ENCODE measurements around the gene SLC9A7.

Gene SLC9A7

GRCh38 chrX:46572340-46572936 is 186.5 kb downstream of the SLC9A7 start:
- H3K4me3 ChIP-seq (ENCODE audit: low read depth, low read length): no peak overlapping the region
- no peak for TF ChIP-seq CTCF (IDR thresholded peaks at IDR 0.05; ENCODE audit: low read depth, low read length)
- TF ChIP-seq MYC (IDR thresholded peaks at IDR 0.05; ENCODE audit: low read depth, low read length): no peak
- TF ChIP-seq POLR2A (IDR thresholded peaks at IDR 0.05; ENCODE audit: extremely low read depth, insufficient read length): no peak
- TF ChIP-seq MAX (IDR thresholded peaks at IDR 0.05; ENCODE audit: low read depth, low read length): no peak
- peak; percentile 13 for DNase-seq (ENCODE audit: low read depth)

- no peak for DNase-seq (ENCODE audit: low read depth)
- no peak overlapping the region for H3K4me3 ChIP-seq (ENCODE audit: low read depth, low read length)
- TF ChIP-seq CTCF (IDR thresholded peaks at IDR 0.05; ENCODE audit: low read depth, low read length) (no peak), MYC (IDR thresholded peaks at IDR 0.05; ENCODE audit: low read depth, low read length) (no peak), POLR2A (IDR thresholded peaks at IDR 0.05; ENCODE audit: extremely low read depth, insufficient read length) (no peak), MAX (IDR thresholded peaks at IDR 0.05; ENCODE audit: low read depth, low read length) (no peak)
These were observed 187.2 kb downstream of the SLC9A7 start for GRCh38 chrX:46571423-46572339.

GRCh38 chrX:46569621-46570020 is 189.3 kb downstream of the SLC9A7 start:
- no peak for TF ChIP-seq MAX (IDR thresholded peaks at IDR 0.05; ENCODE audit: low read depth, low read length)
- TF ChIP-seq MYC (IDR thresholded peaks at IDR 0.05; ENCODE audit: low read depth, low read length): no peak
- no peak for TF ChIP-seq POLR2A (IDR thresholded peaks at IDR 0.05; ENCODE audit: extremely low read depth, insufficient read length)
- no peak for TF ChIP-seq CTCF (IDR thresholded peaks at IDR 0.05; ENCODE audit: low read depth, low read length)

GRCh38 chrX:46567388-46567787 is 191.5 kb downstream of the SLC9A7 start:
- no peak overlapping the region for H3K4me3 ChIP-seq (ENCODE audit: low read depth, low read length)
- DNase-seq (ENCODE audit: low read depth): no peak
- TF ChIP-seq POLR2A (IDR thresholded peaks at IDR 0.05; ENCODE audit: extremely low read depth, insufficient read length) (no peak), CTCF (IDR thresholded peaks at IDR 0.05; ENCODE audit: low read depth, low read length) (no peak), MYC (IDR thresholded peaks at IDR 0.05; ENCODE audit: low read depth, low read length) (no peak), MAX (IDR thresholded peaks at IDR 0.05; ENCODE audit: low read depth, low read length) (no peak)

More at GRCh38 chrX:46569621-46570020, 189.3 kb downstream of the SLC9A7 start:
- no peak overlapping the region for H3K4me3 ChIP-seq (ENCODE audit: low read depth, low read length)
- DNase-seq (ENCODE audit: low read depth): no peak

- peak; percentile 76 for DNase-seq (ENCODE audit: low read depth)
- TF ChIP-seq CTCF (IDR thresholded peaks at IDR 0.05; ENCODE audit: low read depth, low read length): no peak
- TF ChIP-seq MAX (IDR thresholded peaks at IDR 0.05; ENCODE audit: low read depth, low read length): no peak
- TF ChIP-seq MYC (IDR thresholded peaks at IDR 0.05; ENCODE audit: low read depth, low read length): no peak
- no peak for TF ChIP-seq POLR2A (IDR thresholded peaks at IDR 0.05; ENCODE audit: extremely low read depth, insufficient read length)
These were observed 196.9 kb downstream of the SLC9A7 start for GRCh38 chrX:46561824-46562657.

More at GRCh38 chrX:46561824-46562657, 196.9 kb downstream of the SLC9A7 start:
- no peak overlapping the region for H3K4me3 ChIP-seq (ENCODE audit: low read depth, low read length)

Data from NB4 (cell line).